ENCODE results near the gene NLRP2B.

DNA sequence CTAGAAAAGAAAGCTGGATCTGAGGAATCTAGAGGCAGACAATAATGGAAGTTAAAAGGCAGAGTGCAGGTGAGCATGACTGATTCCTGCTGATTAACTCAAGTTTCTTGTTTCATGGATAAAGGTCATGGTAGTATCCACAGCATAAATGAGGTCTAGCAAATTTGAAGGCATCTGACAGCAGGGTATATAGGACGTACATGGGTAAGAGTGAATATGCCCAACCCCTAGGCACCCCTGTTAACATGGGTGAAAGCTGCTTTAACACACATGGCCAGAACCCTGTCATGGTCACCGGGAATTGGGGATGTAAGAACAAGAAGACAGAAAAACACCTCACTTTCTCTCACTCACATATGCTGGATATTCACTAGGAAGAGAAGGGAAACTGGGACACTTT lies 25.0 kb downstream of the NLRP2B start:
- TF ChIP-seq POLR2A (IDR thresholded peaks at IDR 0.05; ENCODE audit: low read length) (no peak), GATA1 (IDR thresholded peaks at IDR 0.05; ENCODE audit: low read depth, low read length) (no peak)
